ENCODE measurements around the gene ETV6.

GRCh38 chr12:11756523-11756922 lies 107.0 kb downstream of the ETV6 start:
- TF ChIP-seq CTCF (conservative IDR thresholded peaks at IDR 0.05 in 1 of 2, IDR thresholded peaks at IDR 0.05 in 1 of 2; ENCODE audit: extremely low read depth in 1 of 2, insufficient read depth in 1 of 2, low read depth in 1 of 2, low read length in 2 of 2) (no peak), EZH2 (IDR thresholded peaks at IDR 0.05; ENCODE audit: borderline replicate concordance, low read length) (no peak)

All from mammary epithelial cell (primary cell).